ENCODE measurements around the gene MAPK11.
A peak's percentile ranks its signal among the peaks of the same experiment; 100 is the strongest.

Gene MAPK11

DNA sequence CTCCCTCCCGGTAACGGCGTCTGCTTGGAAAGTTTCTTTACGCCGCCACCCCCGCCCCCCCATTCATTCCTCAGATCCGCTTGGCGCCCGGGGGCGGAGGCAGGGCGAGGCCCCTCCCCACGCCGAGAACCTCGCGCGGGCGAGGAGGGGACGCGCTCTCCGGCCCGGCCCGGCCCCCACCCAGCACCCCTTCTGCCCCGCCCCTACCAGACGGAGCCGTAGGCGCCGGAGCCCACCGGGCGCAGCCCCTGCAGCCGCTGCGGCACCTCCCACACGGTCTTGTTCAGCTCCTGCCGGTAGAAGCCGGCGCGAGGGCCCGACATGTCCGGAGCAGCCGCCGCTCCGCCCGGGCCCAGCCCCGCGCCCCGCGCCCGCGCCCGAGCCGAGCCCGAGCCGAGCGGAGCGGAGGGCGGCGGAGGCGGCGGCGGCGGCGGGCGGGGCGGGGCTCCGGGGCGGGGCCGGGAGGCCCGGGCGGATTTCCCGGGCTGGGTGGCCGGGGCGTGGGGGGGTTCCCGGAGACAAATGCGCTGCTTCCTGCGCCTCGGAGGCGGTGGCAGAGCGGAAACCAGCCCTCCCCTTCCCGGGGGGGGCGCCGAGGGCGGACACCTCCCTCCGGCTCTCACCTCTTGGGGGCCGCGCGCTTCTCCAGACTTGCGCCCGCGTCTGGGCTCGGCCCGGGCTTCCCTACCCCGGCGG lies at the start of gene MAPK11:
Gene MAPK11, minus strand, starts transcription at position 411 of the 696 bp plus-strand sequence. Its CDS starts 88 bp downstream, at position 323.
- peak in 35 of 58 donors; percentile 23 to 79 (median 49) for DNase-seq

DNA sequence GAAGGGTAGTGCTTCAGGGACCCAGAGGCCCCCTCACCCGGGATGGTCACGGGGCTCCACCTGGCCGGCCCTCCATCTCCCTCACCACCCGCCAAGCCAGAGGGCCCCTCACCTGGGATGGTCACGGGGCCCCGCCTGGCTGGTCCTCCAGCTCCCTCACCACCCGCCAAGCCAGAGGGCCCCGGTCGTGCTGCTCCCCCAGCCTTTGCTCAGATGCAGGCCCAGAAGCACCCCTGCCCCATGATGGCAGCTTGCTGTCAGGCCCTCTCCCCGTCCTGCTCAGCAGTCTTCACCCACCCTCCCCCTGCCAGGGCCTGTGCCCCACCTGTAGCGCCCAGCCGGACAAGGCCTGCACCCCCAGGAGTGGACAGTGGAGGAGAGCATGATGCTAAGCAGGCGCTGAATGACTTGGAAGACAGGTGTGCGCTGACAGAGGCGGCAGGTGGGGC lies 49.3 kb upstream of the MAPK11 start:
- no peak for DNase-seq

DNA sequence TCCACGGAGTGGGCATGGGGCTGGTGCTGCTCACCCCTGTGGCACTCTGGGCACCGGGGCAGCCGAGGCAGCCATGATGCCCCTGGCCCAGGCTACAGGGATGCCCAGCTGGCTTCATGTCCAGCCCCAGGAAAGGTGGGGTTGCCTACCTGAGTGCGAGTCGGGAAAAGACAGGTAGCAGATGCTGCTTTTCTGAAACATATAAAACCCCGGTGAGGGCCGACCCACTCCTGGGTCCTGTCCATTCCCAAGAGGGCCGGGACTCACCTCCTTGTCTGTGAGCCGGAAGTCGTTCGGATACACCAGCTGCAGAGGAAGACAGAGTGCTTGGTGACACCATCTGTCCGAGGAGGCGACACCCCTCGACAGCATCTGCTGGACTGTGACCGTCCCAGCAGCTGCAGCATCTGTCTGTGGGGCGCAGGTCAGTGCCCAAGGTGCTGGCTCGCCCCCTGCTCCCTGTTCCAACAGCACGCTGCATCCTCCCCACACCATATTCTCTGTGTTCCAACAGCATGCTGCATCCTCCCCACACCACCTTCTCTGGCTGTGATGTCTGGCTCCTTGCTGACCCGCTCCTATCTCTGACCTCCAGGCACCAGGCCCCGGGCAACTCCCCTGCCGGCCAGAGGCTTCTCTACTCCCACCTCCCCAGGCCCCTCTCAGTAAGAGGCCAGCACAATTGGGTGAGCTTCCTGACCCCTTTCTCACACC lies 48.7 kb upstream of the MAPK11 start:
- DNase-seq: no peak

DNA sequence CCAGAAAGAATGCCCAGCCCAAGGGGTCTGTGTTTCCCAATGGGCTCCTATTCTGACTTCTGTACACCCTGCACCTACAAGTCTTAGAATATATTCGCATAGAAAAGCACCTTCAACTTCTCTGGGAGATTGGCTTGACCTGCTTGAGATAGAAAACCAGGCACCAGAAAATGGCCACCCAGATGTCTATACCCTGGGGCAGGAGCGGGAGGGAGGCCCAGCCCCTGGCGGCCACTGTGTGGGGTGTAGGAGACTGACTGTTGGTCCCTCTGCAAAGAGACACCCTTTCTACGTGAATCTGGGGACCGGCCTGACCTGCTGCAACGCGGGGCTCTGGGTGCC lies 48.1 kb upstream of the MAPK11 start:
- DNase-seq: no peak

DNA sequence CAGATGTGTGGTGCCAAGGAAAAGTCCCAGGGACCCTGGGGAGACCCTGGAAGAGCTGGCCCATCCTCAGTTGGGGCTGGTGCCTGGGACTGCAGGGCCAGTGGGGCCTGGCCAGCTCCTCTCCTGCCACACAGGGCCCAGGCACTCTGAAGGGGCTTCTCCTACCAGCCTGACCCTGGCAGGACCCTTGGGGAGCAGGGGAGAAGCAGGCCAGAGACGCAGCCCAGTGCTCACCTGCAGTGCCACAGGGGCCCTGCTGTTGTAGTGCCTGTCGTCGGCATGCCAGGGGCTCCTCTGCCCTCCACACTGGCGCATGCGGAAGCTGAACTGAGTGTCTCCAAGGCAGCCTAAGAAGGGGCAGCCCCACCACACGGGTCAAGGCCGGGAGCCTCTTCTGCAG lies 47.5 kb upstream of the MAPK11 start:
- no peak for DNase-seq

DNA sequence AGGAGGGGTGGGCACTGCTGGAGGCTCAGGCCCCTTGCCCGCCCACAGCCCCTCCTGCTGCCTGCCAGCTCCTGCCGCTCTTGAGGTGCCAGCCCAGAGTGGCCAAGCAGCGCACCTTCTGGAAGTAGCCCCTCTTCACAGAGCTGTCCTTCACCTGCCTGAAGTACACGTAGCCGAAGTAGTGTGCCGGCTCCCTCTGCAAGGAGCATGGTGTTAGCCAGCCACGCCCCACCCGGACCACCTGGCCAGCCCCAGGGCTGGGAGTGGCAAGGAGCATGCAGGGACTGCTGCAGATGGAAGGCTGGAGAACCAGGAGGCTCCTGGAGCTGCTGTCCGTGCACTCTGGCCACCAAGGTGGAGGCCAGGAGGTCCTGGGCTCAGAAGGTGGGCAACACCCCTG lies 47.0 kb upstream of the MAPK11 start:
- DNase-seq: no peak

DNA sequence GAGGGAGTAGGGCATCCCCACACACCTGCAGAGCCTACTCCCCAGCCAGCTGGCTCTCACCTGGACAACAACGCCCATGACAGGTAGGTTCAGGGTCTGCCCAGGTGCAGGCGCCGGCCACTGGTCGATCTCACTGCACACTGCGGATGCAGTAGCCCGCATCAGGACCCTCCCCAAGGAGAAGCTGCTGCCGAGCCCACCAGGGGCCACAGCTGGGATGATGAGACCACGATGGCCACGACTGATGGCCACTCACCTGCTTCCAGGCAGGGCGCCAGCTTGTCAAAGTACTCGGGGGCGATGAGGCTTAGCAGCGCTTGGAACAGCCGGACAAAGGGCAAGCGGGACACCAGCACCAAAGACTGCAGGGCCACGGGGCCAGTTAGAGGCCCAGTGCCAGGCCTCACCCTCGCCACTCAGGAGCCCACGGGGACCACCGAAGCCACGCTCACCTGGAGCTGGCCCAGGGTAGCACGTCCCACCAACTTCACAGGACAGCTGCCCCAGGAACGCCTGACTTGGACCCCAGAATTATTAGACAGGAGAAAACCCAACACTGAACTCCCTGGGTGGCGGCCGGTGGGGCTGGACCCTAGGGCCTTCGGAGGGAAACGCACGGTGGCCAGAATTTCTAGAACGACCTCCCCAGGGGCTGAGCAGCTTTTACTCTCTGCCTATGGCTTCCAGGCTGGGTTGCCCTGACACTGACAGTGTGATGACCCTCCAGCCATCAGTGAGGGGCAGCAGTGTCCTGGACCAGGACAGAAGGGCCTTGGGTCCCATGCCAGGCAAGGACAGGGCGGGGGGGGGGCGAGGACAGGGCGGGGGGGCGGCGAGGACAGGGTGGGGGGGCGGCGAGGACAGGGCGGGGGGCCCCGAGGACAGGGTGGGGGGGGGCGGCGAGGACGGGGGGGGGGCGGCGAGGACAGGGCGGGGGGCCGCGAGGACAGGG lies 46.2 kb upstream of the MAPK11 start:
- no peak for DNase-seq

DNA sequence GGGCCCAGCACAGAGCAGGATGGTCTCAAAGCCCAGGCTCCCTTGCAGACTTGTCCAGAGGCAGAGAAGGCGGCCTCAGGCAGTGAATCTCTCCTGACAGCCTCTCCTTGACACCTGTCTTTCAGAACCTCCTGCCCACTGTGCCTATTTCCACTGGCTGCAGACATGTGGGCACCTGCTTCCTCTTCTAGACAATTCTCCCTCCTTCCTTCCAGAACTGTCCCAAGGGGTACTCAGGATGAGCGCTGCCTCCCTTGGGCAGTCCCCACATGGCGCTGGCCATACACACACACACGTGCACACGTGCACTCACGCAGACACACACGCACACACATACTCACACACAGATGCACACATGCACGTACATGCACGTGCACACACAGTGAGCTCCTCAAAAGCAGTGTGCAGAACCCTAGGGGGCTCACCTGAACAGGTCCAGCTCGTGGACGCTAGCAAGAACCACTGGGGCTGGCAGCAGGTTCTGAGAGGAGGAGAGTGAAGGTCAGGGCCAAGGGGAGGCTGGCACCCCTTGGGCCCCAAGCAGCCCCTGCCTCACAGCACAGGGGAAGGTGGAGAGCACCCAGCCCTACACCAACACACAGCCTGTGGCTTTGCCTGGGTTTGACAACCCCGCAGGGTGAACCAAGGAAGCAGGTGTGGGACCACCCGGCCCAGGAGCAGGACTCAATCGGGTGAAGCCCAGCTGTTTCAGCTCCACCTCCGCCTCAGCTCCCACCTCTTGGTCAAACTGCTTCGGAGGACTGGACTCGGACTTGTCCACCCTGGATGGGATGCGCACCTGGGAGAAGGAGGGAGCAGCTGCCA lies 45.3 kb upstream of the MAPK11 start:
- no peak for DNase-seq

DNA sequence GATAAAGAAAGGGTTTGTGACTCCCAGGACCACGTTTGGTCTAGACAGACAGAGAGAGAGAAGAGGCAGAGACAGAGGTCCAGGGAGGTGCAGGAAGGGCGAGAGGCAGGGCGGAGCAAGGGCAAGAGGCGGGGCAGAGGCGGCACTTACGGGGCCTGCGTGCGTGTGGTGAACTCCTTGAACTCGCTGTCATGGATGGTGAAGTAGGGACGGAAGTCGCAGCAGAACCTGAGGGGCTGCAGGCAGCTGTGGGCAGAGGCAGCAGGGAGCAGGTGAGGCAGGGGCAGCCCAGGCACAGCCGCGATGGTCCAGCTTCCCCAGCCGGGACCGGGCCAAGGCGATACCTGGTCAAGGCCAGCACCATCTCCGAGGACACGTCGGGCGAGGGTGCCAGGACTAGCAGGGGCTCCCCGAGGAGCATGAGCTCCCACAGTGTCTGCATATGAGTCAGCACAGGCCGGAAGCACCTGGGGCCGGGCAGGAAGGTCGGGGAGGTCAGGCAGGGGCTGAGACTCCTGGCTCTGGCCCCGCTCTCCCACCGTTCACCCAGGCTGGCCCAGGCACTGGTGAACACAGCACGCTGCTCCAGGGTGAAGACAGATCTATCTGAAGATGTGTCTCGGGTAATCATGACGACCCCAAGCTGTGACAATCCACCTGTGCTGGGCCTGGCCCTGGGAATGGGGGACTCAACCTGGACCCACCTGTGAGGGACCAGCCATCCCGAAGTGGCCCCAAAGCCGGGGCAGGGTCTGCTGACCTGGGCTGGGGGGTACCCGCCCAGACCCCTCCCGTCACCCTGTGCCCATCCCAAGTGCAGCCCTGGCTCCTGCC lies 44.5 kb upstream of the MAPK11 start:
- DNase-seq: no peak

DNA sequence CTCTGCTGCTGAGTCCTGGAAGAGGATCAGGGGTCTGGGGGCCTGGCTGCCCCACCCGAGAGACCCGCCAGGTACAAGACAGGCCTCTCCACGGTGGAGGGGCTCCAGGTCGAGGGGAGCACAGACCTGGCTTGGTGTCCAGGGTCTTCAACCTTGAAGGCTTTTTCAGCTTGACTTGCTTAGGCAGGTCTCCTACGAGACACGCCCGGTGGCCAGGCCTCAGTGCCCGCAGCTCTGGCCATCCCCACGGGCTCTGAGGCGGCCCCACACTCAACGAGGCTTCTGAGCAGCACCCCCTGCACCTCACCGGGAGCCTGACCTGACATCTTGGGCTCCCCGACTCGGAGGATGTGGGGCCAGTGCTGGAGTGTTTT lies 43.9 kb upstream of the MAPK11 start:
- no peak for DNase-seq

DNA sequence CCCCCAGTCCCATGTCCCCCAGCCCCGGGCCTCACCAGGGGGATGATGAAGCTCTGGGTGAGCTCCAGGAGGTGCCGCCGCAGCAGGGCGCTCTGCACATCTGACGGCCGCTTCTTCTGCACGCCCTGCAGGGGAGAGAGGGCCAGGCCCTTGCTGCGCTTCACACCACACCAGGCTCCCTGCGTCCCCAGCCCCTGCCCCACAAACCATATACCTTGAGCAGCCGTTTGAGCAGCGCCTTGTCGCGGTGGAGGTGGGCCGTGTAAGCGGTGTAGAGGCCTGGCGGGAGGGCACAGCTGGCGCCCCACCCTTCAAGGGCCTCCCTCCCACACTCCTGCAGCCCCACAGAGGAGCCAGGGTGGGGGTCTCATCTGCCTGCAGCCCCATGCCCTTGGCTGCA lies 43.4 kb upstream of the MAPK11 start:
- no peak for DNase-seq

DNA sequence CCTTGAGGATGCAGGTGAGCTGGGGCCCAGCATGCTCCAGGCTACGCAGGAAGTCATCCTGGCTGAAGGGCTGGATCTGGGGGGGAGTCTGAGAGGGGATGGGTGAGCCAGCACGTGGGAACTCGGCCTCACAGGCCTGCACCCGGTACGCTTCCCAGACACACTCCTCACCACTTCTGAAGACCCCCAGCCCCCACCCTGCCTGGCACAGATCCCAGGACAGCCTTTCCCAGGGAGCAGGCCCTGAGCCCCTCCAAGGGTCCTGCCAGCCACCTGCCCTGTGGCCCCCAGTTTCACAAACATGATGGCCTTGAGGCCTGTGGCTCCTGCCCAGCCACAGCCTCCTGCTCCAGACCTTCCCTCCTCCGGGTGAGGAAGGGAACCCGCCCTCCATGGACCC lies 42.8 kb upstream of the MAPK11 start:
- no peak for DNase-seq

DNA sequence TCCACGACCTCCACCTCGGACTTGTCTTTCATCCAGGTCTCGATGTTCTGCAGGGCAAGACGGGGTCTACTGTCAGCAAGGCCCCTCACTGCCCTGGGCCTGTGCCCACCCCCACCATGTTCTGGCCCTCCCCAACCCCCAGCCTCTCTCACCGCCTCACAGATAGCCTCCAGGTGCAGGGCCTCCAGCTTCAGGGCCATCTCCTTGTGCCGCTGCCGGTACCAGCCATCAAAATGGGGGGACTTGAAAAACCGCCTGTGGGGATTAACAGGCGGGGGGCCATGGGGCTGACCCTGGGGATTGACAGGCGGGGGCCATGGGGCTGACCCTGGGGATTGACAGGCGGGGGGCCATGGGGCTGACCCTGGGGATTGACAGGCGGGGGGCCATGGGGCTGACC lies 42.2 kb upstream of the MAPK11 start:
- no peak for DNase-seq

DNA sequence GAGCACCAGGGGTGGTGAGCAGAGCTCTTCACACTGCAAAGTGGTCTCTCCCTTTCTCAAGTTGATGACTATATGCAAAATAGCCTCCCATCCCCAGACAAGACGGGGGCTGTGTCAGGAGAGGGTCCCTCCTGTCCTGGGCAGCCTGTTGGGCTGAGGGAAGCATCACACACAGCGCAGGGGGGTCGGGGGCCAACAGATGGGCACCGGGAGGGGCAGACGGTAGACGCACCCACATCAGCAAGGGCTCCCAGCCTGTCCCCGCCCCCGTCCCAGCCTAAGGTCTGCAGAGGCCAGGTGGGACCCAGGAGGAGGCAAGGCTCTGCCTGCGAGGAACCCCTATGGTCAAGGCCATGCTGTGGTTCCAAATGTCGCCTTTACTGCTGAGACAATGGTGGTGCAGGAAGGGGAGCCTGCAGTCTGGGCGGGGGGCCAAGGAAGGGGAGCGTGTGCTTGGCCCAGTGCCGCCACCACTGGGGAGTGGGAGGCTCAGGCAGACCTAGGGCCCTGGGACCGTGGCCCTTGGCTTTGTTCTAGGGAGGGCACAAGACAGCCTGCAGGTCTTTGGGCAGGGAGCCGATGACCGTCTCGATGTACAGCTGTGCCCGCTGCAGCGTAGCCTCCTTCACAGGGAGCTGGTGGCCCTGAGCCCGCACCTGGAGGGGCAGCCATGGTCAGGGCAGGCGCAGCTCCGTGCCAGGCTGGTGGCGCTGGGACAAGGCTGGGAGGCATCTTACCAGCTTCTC lies 41.6 kb upstream of the MAPK11 start:
- no peak for DNase-seq

DNA sequence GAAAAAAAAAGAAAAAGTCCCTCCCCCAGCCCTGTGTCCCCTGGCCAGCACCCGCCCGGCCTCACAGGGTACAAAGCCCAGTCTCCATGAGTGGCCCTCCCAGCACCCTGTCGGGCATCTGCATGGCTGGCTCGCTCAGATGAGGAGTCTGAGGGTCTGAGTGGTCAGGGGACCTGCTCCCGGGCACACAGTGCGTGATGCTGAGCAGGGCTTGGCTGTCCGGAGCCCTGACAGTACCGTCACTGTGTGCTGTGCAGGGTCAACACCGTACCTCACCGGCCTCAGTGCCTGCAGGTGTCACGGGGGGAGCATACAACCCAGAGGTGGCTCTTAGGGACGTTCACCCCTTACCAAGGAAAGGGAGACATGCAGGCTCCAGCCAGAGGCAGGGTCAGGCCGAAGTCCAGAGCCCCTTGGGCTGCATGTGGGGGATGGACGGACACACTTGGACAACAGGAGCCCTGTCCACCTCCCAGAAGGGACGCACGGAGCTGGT lies 40.8 kb upstream of the MAPK11 start:
- no peak for DNase-seq

DNA sequence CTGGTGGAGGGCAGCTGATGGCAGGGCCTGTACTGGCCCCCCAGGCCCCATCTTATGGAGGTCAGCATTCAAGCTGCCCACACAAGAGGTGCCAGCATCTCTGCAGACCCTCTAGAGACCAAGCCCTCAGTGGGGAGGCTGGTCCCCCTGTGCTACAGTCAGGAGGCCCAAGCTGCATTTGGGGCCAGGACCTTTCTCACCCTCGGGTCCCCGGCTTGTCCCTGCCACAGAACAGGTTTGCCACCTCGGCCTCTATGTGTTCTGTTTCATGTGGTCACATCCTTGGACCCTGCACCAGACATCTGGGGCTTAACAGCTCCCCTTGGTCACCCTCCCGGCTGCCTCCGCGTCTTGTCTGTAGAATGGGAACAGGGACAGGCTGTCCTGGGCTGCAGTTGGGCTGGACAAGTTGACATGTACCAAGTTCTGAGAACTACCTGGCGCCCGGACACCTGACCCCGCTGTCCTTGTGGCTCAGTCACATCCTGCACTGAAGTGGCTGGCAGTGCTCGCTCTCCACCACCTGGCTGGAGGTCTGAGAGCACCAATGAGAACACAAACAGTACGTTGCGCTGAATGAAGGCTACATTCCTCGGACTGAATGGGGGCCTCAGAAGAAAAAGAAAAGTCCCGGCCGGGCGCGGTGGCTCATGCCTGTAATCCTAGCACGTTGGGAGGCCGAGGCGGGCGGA lies 40.0 kb upstream of the MAPK11 start:
- no peak for DNase-seq

DNA sequence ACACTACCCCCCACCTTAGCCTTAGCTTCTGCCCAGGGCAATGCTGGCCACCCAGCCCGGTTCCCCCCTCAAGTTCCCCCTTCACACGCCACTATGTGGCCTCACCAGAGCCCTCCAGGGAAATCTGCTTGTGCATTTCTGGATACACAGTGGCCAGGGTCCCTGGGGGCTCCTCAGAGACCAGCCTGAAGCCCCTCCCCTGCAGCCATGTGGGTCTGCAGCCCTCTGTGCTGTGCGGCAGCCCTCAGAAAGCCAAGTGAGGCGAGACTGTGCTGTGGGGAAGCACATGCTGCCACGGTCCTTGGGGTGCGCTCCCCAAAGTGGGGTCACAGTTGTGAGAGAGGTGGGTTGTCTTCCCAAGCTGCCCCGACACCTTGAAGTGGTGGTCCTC lies 39.4 kb upstream of the MAPK11 start:
- no peak for DNase-seq

DNA sequence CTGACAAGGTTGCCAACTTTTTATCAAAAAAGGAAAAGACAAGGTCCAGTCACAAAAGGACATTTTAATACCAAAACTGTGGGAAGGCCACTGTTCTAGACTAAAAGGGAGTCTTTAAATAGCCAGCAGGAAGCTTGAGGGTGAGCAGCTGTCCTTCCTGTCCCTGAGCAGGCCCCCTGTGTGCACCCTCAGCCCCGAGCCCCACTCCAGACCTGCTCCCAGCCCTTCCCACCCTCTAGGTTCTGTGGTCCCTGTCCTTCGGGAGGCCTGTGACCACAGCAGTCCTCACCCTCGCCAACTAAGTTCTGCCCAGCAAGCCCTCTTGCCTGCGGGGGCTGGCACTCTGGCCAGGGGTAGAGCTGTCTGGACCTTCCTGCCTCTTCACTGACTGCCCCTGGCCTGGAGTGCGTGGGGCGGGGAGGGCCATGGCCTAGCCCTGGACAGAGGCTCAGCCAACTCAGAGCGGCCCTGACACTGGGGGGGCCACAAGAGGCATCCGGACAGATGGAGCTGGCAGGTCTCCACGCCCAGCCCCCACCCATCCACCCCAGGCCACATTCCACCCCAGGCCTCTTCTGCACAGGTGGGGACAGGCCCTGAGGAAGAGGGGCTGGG lies 38.9 kb upstream of the MAPK11 start:
- peak in 1 of 58 donors; percentile 37 for DNase-seq
